Measurements from ENCODE around the gene TAL1.

The TAL1 gene

GRCh38 chr1:47192458-47193384 lies 39.3 kb downstream of the TAL1 start:
- no peak overlapping the region for H3K4me3 ChIP-seq (ENCODE audit: low read length)
- peak; percentile 87 for DNase-seq (ENCODE audit: low read depth)

GRCh38 chr1:47191940-47192457 lies 40.0 kb downstream of the TAL1 start:
- Histone ChIP-seq H3K4me3 (ENCODE audit: low read length) (no peak overlapping the region), H3K4me1 (ENCODE audit: control insufficient read depth, insufficient read depth, low read length) (peaks cover 36% of the 10 kb centered on the region), H3K27me3 (replicated peaks; ENCODE audit: control insufficient read depth, insufficient read depth, low read length) (no peaks in the 10 kb centered on the region), H3K36me3 (ENCODE audit: control insufficient read depth, insufficient read depth, low read length, severe bottlenecking) (no peaks in the 10 kb centered on the region), H3K9me3 (ENCODE audit: control insufficient read depth, low read length) (no peaks in the 10 kb centered on the region), H3K9ac (ENCODE audit: low read length) (peak overlapping the region; percentile 30)
- no peak for DNase-seq (ENCODE audit: low read depth)

More at GRCh38 chr1:47192458-47193384, 39.3 kb downstream of the TAL1 start:
- no peaks in the 10 kb centered on the region for H3K9me3 ChIP-seq (ENCODE audit: control insufficient read depth, low read length)
- no peaks in the 10 kb centered on the region for H3K36me3 ChIP-seq (ENCODE audit: control insufficient read depth, insufficient read depth, low read length, severe bottlenecking)
- peaks cover 36% of the 10 kb centered on the region for H3K4me1 ChIP-seq (ENCODE audit: control insufficient read depth, insufficient read depth, low read length)
- peak overlapping the region; percentile 30 for H3K9ac ChIP-seq (ENCODE audit: low read length)
- peaks cover 4% of the 10 kb centered on the region for H3K27me3 ChIP-seq (replicated peaks; ENCODE audit: control insufficient read depth, insufficient read depth, low read length)

DNA sequence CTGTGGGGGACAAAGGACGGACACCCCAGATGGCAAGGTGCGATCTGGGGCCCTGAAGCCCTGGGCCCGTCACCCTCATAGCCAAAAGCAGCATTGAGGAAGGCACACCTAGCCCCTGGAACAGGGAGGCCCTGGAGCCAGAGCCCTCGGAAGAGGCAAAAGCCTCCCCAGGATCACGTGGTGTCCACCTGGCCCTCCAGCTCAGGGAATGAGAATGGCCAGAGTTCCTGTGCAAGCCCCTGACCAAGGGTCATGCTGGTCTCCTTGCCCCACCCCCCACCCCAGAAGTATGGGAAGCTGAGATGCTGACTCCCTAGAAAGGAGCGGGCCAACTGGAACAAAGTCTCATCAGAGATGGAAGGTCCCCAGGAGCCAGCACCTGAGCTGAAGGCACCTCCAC lies 41.2 kb downstream of the TAL1 start:
- H3K4me1 ChIP-seq (ENCODE audit: control insufficient read depth, insufficient read depth, low read length) = peaks cover 36% of the 10 kb centered on the region
- no peaks in the 10 kb centered on the region for H3K9me3 ChIP-seq (ENCODE audit: control insufficient read depth, low read length)
- no peak overlapping the region for H3K4me3 ChIP-seq (ENCODE audit: low read length)
- H3K9ac ChIP-seq (ENCODE audit: low read length) = no peak overlapping the region
- H3K27me3 ChIP-seq (replicated peaks; ENCODE audit: control insufficient read depth, insufficient read depth, low read length) = no peaks in the 10 kb centered on the region
- H3K36me3 ChIP-seq (ENCODE audit: control insufficient read depth, insufficient read depth, low read length, severe bottlenecking) = no peaks in the 10 kb centered on the region
- no peak for DNase-seq (ENCODE audit: low read depth)

DNA sequence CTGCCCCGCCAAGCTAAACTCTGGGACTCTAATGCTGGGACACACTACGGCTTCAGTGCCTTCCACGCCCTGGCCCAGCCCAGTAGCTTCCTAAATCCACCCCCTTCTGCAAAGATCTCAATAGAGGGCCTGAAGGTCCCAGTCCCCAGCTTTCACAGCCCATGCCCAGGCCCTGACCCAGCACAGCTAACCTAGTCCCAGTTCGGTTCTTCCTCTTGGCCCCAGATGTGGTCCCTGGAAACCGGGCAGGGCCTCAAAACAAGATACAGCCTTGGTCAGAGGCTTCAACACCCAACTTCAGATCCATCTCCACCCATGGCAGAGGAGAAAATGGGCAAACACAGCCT lies 41.5 kb downstream of the TAL1 start:
- no peak for DNase-seq (ENCODE audit: low read depth)
- no peaks in the 10 kb centered on the region for H3K36me3 ChIP-seq (ENCODE audit: control insufficient read depth, insufficient read depth, low read length, severe bottlenecking)
- no peaks in the 10 kb centered on the region for H3K27me3 ChIP-seq (replicated peaks; ENCODE audit: control insufficient read depth, insufficient read depth, low read length)
- H3K9ac ChIP-seq (ENCODE audit: low read length) = no peak overlapping the region
- H3K4me1 ChIP-seq (ENCODE audit: control insufficient read depth, insufficient read depth, low read length) = peaks cover 36% of the 10 kb centered on the region
- no peak overlapping the region for H3K4me3 ChIP-seq (ENCODE audit: low read length)
- no peaks in the 10 kb centered on the region for H3K9me3 ChIP-seq (ENCODE audit: control insufficient read depth, low read length)

DNA sequence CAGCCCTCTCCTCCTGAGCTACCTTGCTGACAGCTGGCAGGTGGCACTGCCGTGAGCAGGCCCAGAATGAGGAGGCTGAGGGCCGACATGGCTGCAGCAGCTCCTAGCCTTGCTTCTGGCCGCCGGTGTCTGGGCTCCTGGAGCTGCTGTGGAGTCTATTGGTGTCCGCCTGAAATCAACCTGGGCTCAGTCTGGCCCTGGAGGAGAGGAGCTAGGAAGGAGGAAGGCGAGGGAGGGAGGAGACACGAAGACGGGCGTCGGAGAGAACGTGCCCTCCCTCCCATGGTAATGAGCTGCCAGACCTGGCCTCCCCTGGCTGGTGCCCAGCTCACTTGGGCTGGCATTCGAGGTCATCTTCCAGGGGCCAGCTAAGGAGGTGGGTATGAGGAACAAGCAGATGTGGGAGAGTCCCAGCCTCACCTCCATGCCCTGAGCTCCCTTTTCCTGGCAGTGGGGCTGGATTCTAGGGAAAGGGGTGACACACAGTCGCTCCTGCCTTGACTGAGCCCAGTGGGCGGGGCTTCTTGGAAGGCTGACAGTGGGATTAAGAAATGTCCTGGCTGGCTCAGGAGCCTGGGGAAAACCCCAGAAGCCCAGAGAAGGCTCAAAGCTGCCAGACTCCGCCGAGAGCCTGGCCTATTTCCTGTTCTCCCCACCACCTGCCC lies 42.0 kb downstream of the TAL1 start, which contains the start of gene PDZK1IP1:
Gene PDZK1IP1 (minus strand): TSS at position 193 of the 665 bp plus-strand sequence. CDS start 104 bp downstream, at position 89.
- Histone ChIP-seq H3K4me3 (ENCODE audit: low read length) (no peak within 1 kb of the TSS), H3K36me3 (ENCODE audit: control insufficient read depth, insufficient read depth, low read length, severe bottlenecking) (no peaks in the 10 kb centered on the region), H3K9ac (ENCODE audit: low read length) (no peak within 1 kb of the TSS), H3K27me3 (replicated peaks; ENCODE audit: control insufficient read depth, insufficient read depth, low read length) (no peaks in the 10 kb centered on the region), H3K4me1 (ENCODE audit: control insufficient read depth, insufficient read depth, low read length) (peaks cover 36% of the 10 kb centered on the region), H3K9me3 (ENCODE audit: control insufficient read depth, low read length) (no peaks in the 10 kb centered on the region)
- peak; percentile 80 for DNase-seq (ENCODE audit: low read depth)

- no peak for DNase-seq (ENCODE audit: low read depth)
- Histone ChIP-seq H3K9me3 (ENCODE audit: control insufficient read depth, low read length) (no peaks in the 10 kb centered on the region), H3K27me3 (replicated peaks; ENCODE audit: control insufficient read depth, insufficient read depth, low read length) (peaks cover 3% of the 10 kb centered on the region), H3K9ac (ENCODE audit: low read length) (no peak overlapping the region), H3K4me1 (ENCODE audit: control insufficient read depth, insufficient read depth, low read length) (peaks cover 36% of the 10 kb centered on the region), H3K36me3 (ENCODE audit: control insufficient read depth, insufficient read depth, low read length, severe bottlenecking) (no peaks in the 10 kb centered on the region), H3K4me3 (ENCODE audit: low read length) (no peak overlapping the region)
These were observed 42.9 kb downstream of the TAL1 start for GRCh38 chr1:47188791-47189785.

DNA sequence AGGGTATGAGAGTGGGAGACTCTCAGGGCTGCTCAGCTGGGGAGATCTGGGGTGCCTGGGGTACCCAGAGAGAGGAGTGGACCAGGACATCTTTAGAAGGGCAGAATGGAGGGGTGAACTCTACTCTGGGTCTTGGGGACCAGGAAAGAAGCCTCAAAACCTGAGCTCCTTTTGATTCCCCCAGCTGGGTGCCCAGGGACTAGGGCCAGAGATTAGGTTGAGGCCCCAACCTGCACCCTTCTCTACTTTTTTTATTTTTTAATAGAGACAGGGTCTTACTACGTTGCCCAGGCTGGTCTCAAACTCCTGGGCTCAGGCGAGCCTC lies 44.1 kb downstream of the TAL1 start:
- Histone ChIP-seq H3K4me3 (ENCODE audit: low read length) (no peak overlapping the region), H3K9me3 (ENCODE audit: control insufficient read depth, low read length) (no peaks in the 10 kb centered on the region), H3K9ac (ENCODE audit: low read length) (no peak overlapping the region), H3K4me1 (ENCODE audit: control insufficient read depth, insufficient read depth, low read length) (peaks cover 36% of the 10 kb centered on the region), H3K27me3 (replicated peaks; ENCODE audit: control insufficient read depth, insufficient read depth, low read length) (peaks cover 14% of the 10 kb centered on the region), H3K36me3 (ENCODE audit: control insufficient read depth, insufficient read depth, low read length, severe bottlenecking) (no peaks in the 10 kb centered on the region)
- no peak for DNase-seq (ENCODE audit: low read depth)

- Histone ChIP-seq H3K4me3 (ENCODE audit: low read length) (no peak overlapping the region), H3K36me3 (ENCODE audit: control insufficient read depth, insufficient read depth, low read length, severe bottlenecking) (no peaks in the 10 kb centered on the region), H3K9ac (ENCODE audit: low read length) (no peak overlapping the region), H3K27me3 (replicated peaks; ENCODE audit: control insufficient read depth, insufficient read depth, low read length) (peaks cover 17% of the 10 kb centered on the region), H3K9me3 (ENCODE audit: control insufficient read depth, low read length) (no peaks in the 10 kb centered on the region), H3K4me1 (ENCODE audit: control insufficient read depth, insufficient read depth, low read length) (peaks cover 31% of the 10 kb centered on the region)
- no peak for DNase-seq (ENCODE audit: low read depth)
These were observed 44.6 kb downstream of the TAL1 start for GRCh38 chr1:47187231-47187925.

DNA sequence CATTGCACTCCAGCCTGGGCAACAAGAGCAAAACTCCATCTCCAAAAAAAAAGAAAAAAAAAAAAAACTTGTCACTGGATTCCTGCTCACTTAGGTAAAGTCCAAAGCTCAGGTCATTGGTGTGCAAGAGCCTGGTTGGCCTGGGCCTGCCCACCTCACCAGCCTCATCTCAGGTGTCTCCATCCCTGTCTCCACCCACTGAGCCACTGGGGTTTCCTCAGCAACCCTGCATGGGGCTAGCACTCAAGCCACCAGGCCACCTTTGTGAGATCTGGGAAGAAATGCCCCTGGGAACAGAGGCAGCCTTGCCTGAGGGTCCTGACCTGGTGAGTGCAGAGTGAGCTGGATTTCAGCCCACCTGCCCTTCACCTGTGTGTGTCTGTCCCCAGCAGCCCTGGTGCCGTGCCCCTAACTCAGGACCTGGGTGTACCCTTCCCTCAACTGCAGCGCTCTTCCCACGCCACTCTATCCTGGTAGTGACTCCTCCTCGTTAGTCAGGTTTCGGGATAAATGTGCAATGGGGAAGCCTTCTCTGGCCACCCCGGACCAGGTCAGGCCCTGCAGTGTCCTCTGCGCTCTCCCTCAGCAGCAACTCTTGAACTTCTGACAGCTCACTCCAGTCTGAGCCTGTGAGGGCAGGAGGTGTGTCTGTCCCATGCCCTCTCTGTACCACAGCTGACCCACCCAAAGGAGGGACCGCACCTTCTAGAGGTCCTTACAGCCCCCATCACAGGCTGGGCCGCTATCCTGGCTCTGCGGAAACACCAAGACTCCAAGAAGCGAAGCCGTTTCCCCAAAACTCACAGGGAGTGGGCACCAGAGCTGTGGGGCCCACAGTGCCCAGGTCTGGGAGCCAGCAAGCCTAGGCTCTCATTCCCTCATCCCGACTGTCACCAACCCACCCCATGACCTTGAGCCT lies 45.5 kb downstream of the TAL1 start:
- H3K4me1 ChIP-seq (ENCODE audit: control insufficient read depth, insufficient read depth, low read length) = peaks cover 23% of the 10 kb centered on the region
- no peaks in the 10 kb centered on the region for H3K9me3 ChIP-seq (ENCODE audit: control insufficient read depth, low read length)
- no peak overlapping the region for H3K9ac ChIP-seq (ENCODE audit: low read length)
- peaks cover 25% of the 10 kb centered on the region for H3K27me3 ChIP-seq (replicated peaks; ENCODE audit: control insufficient read depth, insufficient read depth, low read length)
- no peak overlapping the region for H3K4me3 ChIP-seq (ENCODE audit: low read length)
- DNase-seq (ENCODE audit: low read depth) = no peak
- H3K36me3 ChIP-seq (ENCODE audit: control insufficient read depth, insufficient read depth, low read length, severe bottlenecking) = no peaks in the 10 kb centered on the region

Data from adipocyte (in vitro differentiated cells).